ENCODE data around the gene GAB1. TPM values are rescaled to one million over a fixed set of nuclear protein-coding genes. Genes with fewer than 3 reads are reported as not detected.
A peak's percentile ranks its signal among the peaks of the same experiment; 100 is the strongest.
"Not testable (repeated sequence)": the region's sequence is repeated elsewhere in the genome, so short reads cannot be mapped to it uniquely, and the experiment has no call there.

GAB1 gene
- total and polyA plus RNA-seq, 5 experiments from 2014 or later = 0.63 to 1.1 TPM; not detected in 3

- no peaks in the 10 kb centered on the region for H3K9me3 Mint-ChIP-seq
These were observed 7.4 kb downstream of the GAB1 start for GRCh38 chr4:143344041-143344440.

GRCh38 chr4:143344774-143345173 is 8.1 kb downstream of the GAB1 start:
- Mint-ChIP-seq H3K27me3 (peaks cover 6 to 19% (median 17%) of the 10 kb centered on the region in 5 donors), H3K27ac (no peak overlapping the region), H3K4me1 (peaks cover 0 to 6% (median 0%) of the 10 kb centered on the region in 4 donors), H3K9me3 (no peaks in the 10 kb centered on the region), H3K4me3 (no peak overlapping the region), H3K36me3 (no peaks in the 10 kb centered on the region)
- DNase-seq = no peak
- POLR2A ChIA-PET = no interaction called here
- no peak for ATAC-seq

More at GRCh38 chr4:143344041-143344440, 7.4 kb downstream of the GAB1 start:
- Mint-ChIP-seq H3K4me1 (peaks cover 0 to 9% (median 0%) of the 10 kb centered on the region in 4 donors), H3K27me3 (peaks cover 10 to 26% (median 21%) of the 10 kb centered on the region in 5 donors), H3K4me3 (no peak overlapping the region), H3K27ac (no peak overlapping the region), H3K36me3 (no peaks in the 10 kb centered on the region)
- POLR2A ChIA-PET = no interaction called here
- no peak for DNase-seq
- no peak for ATAC-seq

- no peak overlapping the region for H3K4me3 Mint-ChIP-seq
- DNase-seq (no peak), ATAC-seq (no peak)
- H3K27ac Mint-ChIP-seq = no peak overlapping the region
- H3K9me3 Mint-ChIP-seq = no peaks in the 10 kb centered on the region
- POLR2A ChIA-PET = no interaction called here
- peaks cover 3 to 16% (median 15%) of the 10 kb centered on the region in 5 donors for H3K27me3 Mint-ChIP-seq
- H3K4me1 Mint-ChIP-seq = peaks cover 0 to 6% (median 0%) of the 10 kb centered on the region in 4 donors
- H3K36me3 Mint-ChIP-seq = no peaks in the 10 kb centered on the region
These were observed 8.7 kb downstream of the GAB1 start for GRCh38 chr4:143345356-143345755.

DNA sequence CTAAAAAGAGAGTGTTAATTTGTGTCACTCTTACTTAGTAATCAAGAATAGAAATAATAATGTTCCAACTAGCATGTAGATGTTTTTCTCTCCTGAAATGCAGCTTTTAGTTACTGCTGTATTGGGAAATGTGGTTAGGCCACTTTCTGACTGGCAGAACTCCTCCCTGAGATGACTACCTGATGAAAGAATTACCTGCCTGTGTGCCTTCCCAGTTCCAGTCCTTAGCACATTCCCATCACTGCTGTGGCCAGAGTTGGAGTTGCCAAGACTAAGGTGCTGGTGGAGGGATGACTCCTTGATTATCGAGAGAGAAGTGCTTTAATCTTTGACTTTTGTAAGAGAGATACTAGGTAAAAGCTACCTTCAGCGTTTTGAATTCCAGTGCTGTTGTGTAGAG is 9.5 kb downstream of the GAB1 start:
- DNase-seq = no peak

GRCh38 chr4:143347484-143348111 is 10.9 kb downstream of the GAB1 start:
- Mint-ChIP-seq H3K4me1 (peaks cover 0 to 10% (median 0%) of the 10 kb centered on the region in 4 donors), H3K27me3 (peaks cover 1 to 16% (median 15%) of the 10 kb centered on the region in 5 donors), H3K36me3 (no peaks in the 10 kb centered on the region), H3K4me3 (no peak overlapping the region), H3K27ac (no peak overlapping the region), H3K9me3 (no peaks in the 10 kb centered on the region)
- POLR2A ChIA-PET = no interaction called here
- no peak for DNase-seq
- ATAC-seq = no peak

More for the DNA sequence above, 9.5 kb downstream of the GAB1 start:
- Mint-ChIP-seq H3K27me3 (peaks cover 3 to 15% (median 13%) of the 10 kb centered on the region in 5 donors), H3K4me1 (peaks cover 0 to 6% (median 0%) of the 10 kb centered on the region in 4 donors), H3K4me3 (no peak overlapping the region), H3K27ac (no peak overlapping the region), H3K36me3 (no peaks in the 10 kb centered on the region), H3K9me3 (no peaks in the 10 kb centered on the region)
- no peak for ATAC-seq
- POLR2A ChIA-PET = no interaction called here

GRCh38 chr4:143348233-143349077 is 11.8 kb downstream of the GAB1 start:
- Mint-ChIP-seq H3K9me3 (no peaks in the 10 kb centered on the region), H3K4me1 (peaks cover 0 to 10% (median 0%) of the 10 kb centered on the region in 4 donors), H3K27me3 (peaks cover 1 to 14% (median 9%) of the 10 kb centered on the region in 5 donors), H3K36me3 (no peaks in the 10 kb centered on the region), H3K27ac (no peak overlapping the region), H3K4me3 (no peak overlapping the region)
- no peak for ATAC-seq
- POLR2A ChIA-PET = no interaction called here
- DNase-seq = no peak

DNA sequence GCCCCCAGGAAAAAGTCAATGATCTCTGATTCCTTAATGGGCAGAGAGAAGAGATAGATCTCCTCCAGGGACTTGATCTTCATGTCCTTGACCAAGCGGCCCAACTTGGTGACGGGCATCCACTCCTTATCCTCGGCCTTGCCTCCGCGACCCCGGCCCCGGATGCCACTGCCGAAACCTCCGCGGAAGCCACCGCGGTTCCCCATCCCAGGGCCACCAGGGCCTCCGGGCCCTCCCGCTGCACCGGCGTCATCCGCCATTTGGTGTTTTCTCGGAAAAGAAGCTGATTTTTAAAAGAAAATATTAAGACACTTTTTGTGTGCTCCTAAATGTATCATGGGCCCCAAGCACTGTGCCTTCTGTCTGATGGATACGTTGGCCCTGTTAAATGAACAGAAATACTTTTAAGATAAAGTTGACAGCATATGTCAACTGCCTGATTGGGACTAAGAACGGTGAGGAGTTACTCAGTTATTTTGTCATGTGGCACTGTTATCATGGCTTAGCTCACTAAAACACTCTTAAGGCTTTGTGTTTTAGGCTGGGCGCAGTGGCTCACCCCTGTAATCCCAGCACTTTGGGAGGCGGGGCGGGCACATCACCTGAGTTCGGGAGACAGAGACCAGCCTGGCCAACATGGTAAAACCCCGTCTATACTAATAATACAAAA is 13.3 kb downstream of the GAB1 start:
- peaks cover 0 to 12% (median 0%) of the 10 kb centered on the region in 4 donors for H3K4me1 Mint-ChIP-seq
- peaks cover 0 to 12% (median 1%) of the 10 kb centered on the region in 5 donors for H3K27me3 Mint-ChIP-seq
- H3K27ac Mint-ChIP-seq, H3K4me3 Mint-ChIP-seq, H3K36me3 Mint-ChIP-seq, ATAC-seq, POLR2A ChIA-PET, DNase-seq, H3K9me3 Mint-ChIP-seq: not testable (repeated sequence)

DNA sequence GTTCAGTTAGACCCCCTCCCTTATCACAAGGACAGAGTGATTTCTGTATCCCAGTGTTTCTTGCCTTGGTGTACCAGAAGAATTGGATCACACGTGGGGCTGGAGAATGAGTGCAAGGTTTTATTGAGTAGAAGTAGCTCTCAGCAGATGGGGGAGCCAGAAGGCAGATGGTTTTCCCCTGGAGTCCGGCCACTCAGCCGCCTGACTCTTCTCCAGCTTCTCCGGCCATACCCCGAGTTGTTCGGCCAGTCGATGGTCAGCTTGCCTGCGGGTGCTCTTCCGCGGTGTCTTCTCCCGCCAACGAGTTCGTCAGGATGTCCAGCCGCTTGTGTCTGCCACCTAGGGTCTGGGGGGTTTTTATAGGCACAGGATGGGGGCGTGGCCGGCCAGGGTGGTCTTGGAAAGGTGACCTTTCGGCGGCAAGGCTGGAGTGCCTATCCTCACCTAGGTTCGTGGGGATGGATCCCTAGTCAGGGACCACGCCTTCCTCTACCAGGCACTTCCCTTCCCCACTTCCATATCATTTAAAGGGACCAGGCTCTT is 14.5 kb downstream of the GAB1 start:
- peaks cover 0 to 9% (median 0%) of the 10 kb centered on the region in 5 donors for H3K27me3 Mint-ChIP-seq
- ATAC-seq (no peak), DNase-seq (no peak)
- no peaks in the 10 kb centered on the region for H3K36me3 Mint-ChIP-seq
- no peaks in the 10 kb centered on the region for H3K9me3 Mint-ChIP-seq
- POLR2A ChIA-PET = no interaction called here
- H3K27ac Mint-ChIP-seq = no peak overlapping the region
- H3K4me1 Mint-ChIP-seq = peaks cover 0 to 23% (median 0%) of the 10 kb centered on the region in 4 donors
- no peak overlapping the region for H3K4me3 Mint-ChIP-seq

DNA sequence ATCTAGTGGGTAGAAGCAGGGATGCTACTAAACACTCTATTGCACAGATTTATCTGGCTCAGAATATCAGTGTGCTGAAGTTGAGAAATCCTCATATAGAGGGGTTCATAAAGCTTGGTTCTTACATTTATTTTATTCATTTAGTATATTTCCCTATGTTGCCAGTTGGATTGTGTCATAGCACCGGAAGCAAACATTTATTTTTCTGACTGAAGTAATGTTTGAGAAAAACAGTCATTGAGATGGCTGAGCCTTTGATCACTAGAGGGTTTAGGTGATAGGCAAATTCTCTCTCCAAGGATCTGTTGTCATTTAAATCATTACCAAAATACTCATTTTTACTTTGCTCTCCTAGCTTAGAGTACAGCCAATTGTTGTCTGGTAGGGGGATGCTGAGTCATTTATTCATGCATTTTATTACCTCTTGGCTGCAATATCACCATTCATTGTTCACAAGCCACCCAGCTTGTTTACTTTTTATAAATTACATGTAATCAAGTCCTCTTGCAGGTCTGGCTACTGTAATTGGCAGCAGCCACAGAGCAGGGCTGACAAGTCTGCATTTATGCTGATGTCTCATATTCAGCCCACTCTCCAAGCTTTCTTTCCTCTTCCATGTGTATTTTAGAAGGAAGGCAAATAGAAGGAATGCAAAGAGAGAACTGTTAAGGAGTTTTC is 15.2 kb downstream of the GAB1 start:
- POLR2A ChIA-PET = no interaction called here
- H3K27ac Mint-ChIP-seq = no peak overlapping the region
- no peak for ATAC-seq

GRCh38 chr4:143352720-143353119 is 16.0 kb downstream of the GAB1 start:
- Mint-ChIP-seq H3K9me3 (no peaks in the 10 kb centered on the region), H3K27ac (no peak overlapping the region), H3K36me3 (no peaks in the 10 kb centered on the region), H3K27me3 (peaks cover 0 to 9% (median 0%) of the 10 kb centered on the region in 5 donors), H3K4me1 (peaks cover 0 to 31% (median 0%) of the 10 kb centered on the region in 4 donors), H3K4me3 (no peak overlapping the region)
- ATAC-seq (no peak), DNase-seq (no peak)
- POLR2A ChIA-PET = no interaction called here

More for the DNA sequence above, 15.2 kb downstream of the GAB1 start:
- Mint-ChIP-seq H3K4me3 (no peak overlapping the region), H3K36me3 (no peaks in the 10 kb centered on the region), H3K27me3 (peaks cover 0 to 9% (median 0%) of the 10 kb centered on the region in 5 donors), H3K9me3 (no peaks in the 10 kb centered on the region), H3K4me1 (peaks cover 0 to 29% (median 0%) of the 10 kb centered on the region in 4 donors)
- DNase-seq = no peak

DNA sequence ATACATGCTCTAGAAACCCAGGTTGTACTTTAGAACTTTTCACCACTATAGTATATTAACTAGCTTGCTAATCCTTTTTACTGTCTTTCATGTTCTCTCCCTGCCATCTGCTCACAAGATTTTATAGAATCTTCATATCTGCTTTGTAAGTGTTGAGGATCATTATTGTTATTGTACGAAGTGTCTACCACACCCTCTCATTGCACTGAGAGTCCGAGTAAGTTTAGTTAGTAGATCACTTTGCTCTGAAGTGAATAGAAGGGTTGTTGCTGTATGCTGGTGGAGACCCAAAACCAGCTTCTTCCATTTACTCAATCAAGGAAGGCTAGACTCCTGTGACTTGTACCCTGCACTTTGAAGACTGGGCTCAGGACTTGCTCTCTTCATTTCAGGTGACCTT is 17.1 kb downstream of the GAB1 start:
- Mint-ChIP-seq H3K4me1 (peaks cover 2 to 38% (median 2%) of the 10 kb centered on the region in 4 donors), H3K27ac (no peak overlapping the region), H3K4me3 (no peak overlapping the region), H3K36me3 (no peaks in the 10 kb centered on the region), H3K9me3 (no peaks in the 10 kb centered on the region), H3K27me3 (peaks cover 0 to 7% (median 0%) of the 10 kb centered on the region in 5 donors)
- DNase-seq (no peak), ATAC-seq (no peak)
- POLR2A ChIA-PET = no interaction called here

- H3K27me3 Mint-ChIP-seq = peaks cover 0 to 6% (median 0%) of the 10 kb centered on the region in 5 donors
- DNase-seq = no peak
- peaks cover 13 to 50% (median 14%) of the 10 kb centered on the region in 4 donors for H3K4me1 Mint-ChIP-seq
- POLR2A ChIA-PET = no interaction called here
- H3K9me3 Mint-ChIP-seq = no peaks in the 10 kb centered on the region
- H3K4me3 Mint-ChIP-seq = no peak overlapping the region
- ATAC-seq = no peak
- H3K36me3 Mint-ChIP-seq = no peaks in the 10 kb centered on the region
- peak overlapping the region in 1 of 10 donors; percentile 10 for H3K27ac Mint-ChIP-seq
These were observed 18.3 kb downstream of the GAB1 start for GRCh38 chr4:143354990-143355389.

All from naive thymus-derived CD8-positive, alpha-beta T cell (primary cell).